ENCODE measurements around the gene OR52E2.

DNA sequence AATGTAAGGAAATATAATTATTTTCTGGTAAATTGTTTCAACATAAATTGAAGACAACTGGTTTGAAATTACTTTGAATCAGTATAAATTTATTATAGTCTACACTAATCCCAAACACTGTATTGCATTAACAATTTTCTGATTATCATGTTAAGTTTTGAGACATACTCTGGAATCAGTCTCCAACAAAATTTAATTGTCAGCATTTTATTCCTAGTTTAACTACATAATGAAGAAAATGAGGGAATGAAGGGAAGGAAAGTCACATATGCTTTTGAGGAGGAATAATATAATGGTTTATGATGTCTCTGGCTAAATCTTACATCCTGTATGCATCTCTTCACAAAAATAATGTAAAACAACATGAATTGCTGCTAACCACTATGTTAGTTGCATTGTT, 24.2 kb upstream of the OR52E2 start:
- TF ChIP-seq, protein P1, sequence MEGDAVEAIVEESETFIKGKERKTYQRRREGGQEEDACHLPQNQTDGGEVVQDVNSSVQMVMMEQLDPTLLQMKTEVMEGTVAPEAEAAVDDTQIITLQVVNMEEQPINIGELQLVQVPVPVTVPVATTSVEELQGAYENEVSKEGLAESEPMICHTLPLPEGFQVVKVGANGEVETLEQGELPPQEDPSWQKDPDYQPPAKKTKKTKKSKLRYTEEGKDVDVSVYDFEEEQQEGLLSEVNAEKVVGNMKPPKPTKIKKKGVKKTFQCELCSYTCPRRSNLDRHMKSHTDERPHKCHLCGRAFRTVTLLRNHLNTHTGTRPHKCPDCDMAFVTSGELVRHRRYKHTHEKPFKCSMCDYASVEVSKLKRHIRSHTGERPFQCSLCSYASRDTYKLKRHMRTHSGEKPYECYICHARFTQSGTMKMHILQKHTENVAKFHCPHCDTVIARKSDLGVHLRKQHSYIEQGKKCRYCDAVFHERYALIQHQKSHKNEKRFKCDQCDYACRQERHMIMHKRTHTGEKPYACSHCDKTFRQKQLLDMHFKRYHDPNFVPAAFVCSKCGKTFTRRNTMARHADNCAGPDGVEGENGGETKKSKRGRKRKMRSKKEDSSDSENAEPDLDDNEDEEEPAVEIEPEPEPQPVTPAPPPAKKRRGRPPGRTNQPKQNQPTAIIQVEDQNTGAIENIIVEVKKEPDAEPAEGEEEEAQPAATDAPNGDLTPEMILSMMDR (IDR thresholded peaks at IDR 0.05; ENCODE audit: borderline replicate concordance, extremely low read depth, low read length, poor library complexity, severe bottlenecking) = no peak
- no peak for TF ChIP-seq EZH2 (IDR thresholded peaks at IDR 0.05; ENCODE audit: borderline replicate concordance, low read depth, low read length, severe bottlenecking)

All from DND-41 (cell line).